ENCODE results near the gene TOPORS. TPM values are rescaled to one million over a fixed set of nuclear protein-coding genes. Genes with fewer than 3 reads are reported as not detected.

TOPORS gene
- polyA plus RNA-seq, 1 of the 3 experiments (the other 2 are of a cell fraction) = 4.9 TPM

- no peak for TF ChIP-seq REST (IDR thresholded peaks at IDR 0.05; ENCODE audit: low read depth, low read length)
- no peak for TF ChIP-seq JUND (IDR thresholded peaks at IDR 0.05)
- no peak for TF ChIP-seq EP300 (IDR thresholded peaks at IDR 0.05; ENCODE audit: borderline replicate concordance in 1 of 2, low read depth in 1 of 2, low read length in 1 of 2)
Measured at GRCh38 chr9:32533816-32534215, 18.6 kb downstream of the TOPORS start (continued).

- no peaks in the 10 kb centered on the region for H4K20me1 ChIP-seq (ENCODE audit: insufficient read depth)
- no peaks in the 10 kb centered on the region for H3K4me1 ChIP-seq (ENCODE audit: control insufficient read depth in 1 of 2, insufficient read depth in 2 of 2, low read depth in 1 of 2, low read length in 1 of 2)
- no peaks in the 10 kb centered on the region for H3K9me3 ChIP-seq
- no peak overlapping the region for H3K9ac ChIP-seq
- CTCF ChIA-PET = interaction anchor here (0.7 to 2.1 kb wide), 3 partner anchors 12 to 155 kb away, joined by 4 to 18 read pairs (median 4); no protein-coding TSS in a partner anchor
- no peak overlapping the region for H3K4me2 ChIP-seq
- TF ChIP-seq MAX (IDR thresholded peaks at IDR 0.05; ENCODE audit: low read depth) (no peak), ELF1 (IDR thresholded peaks at IDR 0.05) (no peak), SMC3 (IDR thresholded peaks at IDR 0.05; ENCODE audit: low read depth, low read length) (no peak), RXRA (IDR thresholded peaks at IDR 0.05; ENCODE audit: borderline replicate concordance, low read depth) (no peak), FOSL2 (IDR thresholded peaks at IDR 0.05; ENCODE audit: borderline replicate concordance, low read depth) (no peak), EP300 (IDR thresholded peaks at IDR 0.05; ENCODE audit: borderline replicate concordance in 1 of 2, low read depth in 1 of 2, low read length in 1 of 2) (no peak), TCF12 (IDR thresholded peaks at IDR 0.05) (no peak), NFIC (IDR thresholded peaks at IDR 0.05; ENCODE audit: borderline replicate concordance) (no peak), EZH2phosphoT487 (IDR thresholded peaks at IDR 0.05; ENCODE audit: borderline replicate concordance, low read depth) (no peak), FOXM1 (IDR thresholded peaks at IDR 0.05; ENCODE audit: low read depth) (no peak), REST (IDR thresholded peaks at IDR 0.05; ENCODE audit: low read depth, low read length) (no peak), RCOR1 (IDR thresholded peaks at IDR 0.05; ENCODE audit: low read length) (no peak), RFX5 (IDR thresholded peaks at IDR 0.05; ENCODE audit: low read length) (no peak), CTCF (IDR thresholded peaks at IDR 0.05) (no peak), MEF2A (IDR thresholded peaks at IDR 0.05; ENCODE audit: borderline replicate concordance, low read depth) (no peak), GATA2 (CRISPR knock-in tag; IDR thresholded peaks at IDR 0.05) (no peak)
- H3F3A ChIP-seq (replicated peaks; ENCODE audit: insufficient read depth) = no peaks in the 10 kb centered on the region
- no peaks in the 10 kb centered on the region for H3K27me3 ChIP-seq (ENCODE audit: insufficient read depth)
- no peak overlapping the region for H3K4me3 ChIP-seq (ENCODE audit: low read depth in 2 of 2, low read length in 1 of 2)
- H3K36me3 ChIP-seq (replicated peaks in 1 of 2; ENCODE audit: control insufficient read depth in 1 of 2, insufficient read depth in 2 of 2, low read length in 1 of 2) = peaks cover 3 to 30% of the 10 kb centered on the region in 2 experiments
- no peak overlapping the region for H3K27ac ChIP-seq (ENCODE audit: low read depth in 2 of 2, low read length in 1 of 2)
- H2AFZ ChIP-seq (ENCODE audit: low read depth) = no peak overlapping the region
- H3K79me2 ChIP-seq (ENCODE audit: insufficient read depth) = 0 out of 2 replicates have a peak, but pooled peaks cover 5% of the 10 kb centered on the region
- 93% methylated on average over 6 of the region's 6 CpGs for WGBS (ENCODE audit: low lambda C conversion rate)
- no peaks in the 10 kb centered on the region for H3K9me2 ChIP-seq
- no peak for DNase-seq
- POLR2A ChIA-PET = no interaction called here
Measured at GRCh38 chr9:32533336-32533735, 19.1 kb downstream of the TOPORS start.

Data from SK-N-SH (cell line).